A673 (cell line): ENCODE measurements around the gene TSPAN7. TPM values are rescaled to one million over a fixed set of nuclear protein-coding genes. Genes with fewer than 3 reads are reported as not detected.

Source experiments
- BruUV-seq: library from RNA; stranded (reverse); fragments of 400-500 nt; replicated peaks from 2 replicates; lab custom pipeline; 2021; lab: Mats Ljungman, UMichigan
- CTCF ChIA-PET: fragments of 300-600 bp; sonication (Branson Sonifier 250); formaldehyde crosslinking; loops from one replicate; lab custom pipeline; 2022; ENCODE audit warnings: antibody characterized with exemption; lab: Charles Lee
- POLR2A ChIA-PET: fragments of 300-600 bp; sonication (Branson Sonifier 250); formaldehyde crosslinking; loops from one replicate; lab custom pipeline; 2022; ENCODE audit warnings: antibody characterized with exemption; ENCODE audit not compliant: low non-redundant PET; lab: Charles Lee
- DNase-seq: peaks from one replicate; pipeline ENCODE4 v3.0.0-alpha.2; 2015; ENCODE audit warnings: low spot score
- H3K27ac ChIP-seq: fragments of 200-600 bp; sonication (generic); 2 replicates; pipeline ENCODE4 v1.5.1; 2016; ENCODE audit warnings: mixed run types, low read depth, mild to moderate bottlenecking, mixed read lengths, antibody characterized with exemption, low read length; ENCODE audit not compliant: poor library complexity, severe bottlenecking
- H3K27me3 ChIP-seq: fragments of 200-600 bp; sonication (generic); replicated peaks from 2 replicates; pipeline ENCODE4 v1.6.1; 2017; ENCODE audit warnings: mixed run types, low read depth, mild to moderate bottlenecking, mixed read lengths, antibody characterized with exemption, low read length; ENCODE audit not compliant: insufficient read depth, poor library complexity
- H3K36me3 ChIP-seq: fragments of 200-600 bp; sonication (generic); 2 replicates; pipeline ENCODE4 v1.6.1; 2016; ENCODE audit warnings: mixed run types, mild to moderate bottlenecking, mixed read lengths, antibody characterized with exemption, low read length; ENCODE audit not compliant: insufficient read depth, poor library complexity, severe bottlenecking
- H3K4me1 ChIP-seq: fragments of 200-600 bp; sonication (generic); 2 replicates; pipeline ENCODE4 v1.6.1; 2017; ENCODE audit warnings: mixed run types, mild to moderate bottlenecking, mixed read lengths, antibody characterized with exemption, low read length; ENCODE audit not compliant: insufficient read depth, poor library complexity, severe bottlenecking
- H3K4me3 ChIP-seq: fragments of 200-600 bp; sonication (generic); 2 replicates; pipeline ENCODE4 v1.5.1; 2016; ENCODE audit warnings: low read depth, mixed run types, mild to moderate bottlenecking, mixed read lengths, low read length; ENCODE audit not compliant: poor library complexity, severe bottlenecking
- H3K9me3 ChIP-seq: fragments of 200-600 bp; sonication (generic); 2 replicates; pipeline ENCODE4 v1.6.1; 2016; ENCODE audit warnings: mixed run types, low read depth, mild to moderate bottlenecking, mixed read lengths, antibody characterized with exemption, low read length; ENCODE audit not compliant: poor library complexity, severe bottlenecking
- CTCF ChIP-seq: fragments of 300-800, 200-600 bp; sonication (generic); conservative IDR thresholded peaks from 2 replicates; pipeline ENCODE4 v1.5.1; 2017; ENCODE audit warnings: low read depth, mild to moderate bottlenecking, antibody characterized with exemption, low read length, moderate library complexity, mixed read lengths
- EZH2 ChIP-seq: fragments of 200-600 bp; sonication (generic); IDR thresholded peaks from 2 replicates; pipeline ENCODE4 v1.6.1; 2017; ENCODE audit warnings: borderline replicate concordance, low read depth, mild to moderate bottlenecking, mixed read lengths, antibody characterized with exemption, low read length; ENCODE audit not compliant: poor library complexity, severe bottlenecking
- intact Hi-C: fragments of 100-400 bp; cut with micrococcal nuclease; formaldehyde crosslinking; loops from one replicate; pipeline ENCODE4 v1.10.0; 2022; ENCODE audit not compliant: unreplicated experiment
- total RNA-seq: library from RNA; stranded (reverse); gene quantifications from 2 replicates; pipeline ENCODE4 v1.2.3, GENCODE V29; 2021

The TSPAN7 gene
- total RNA-seq, 1 experiment from 2014 or later, result 0.26 TPM

- no TSS peak for BruUV-seq
- POLR2A ChIA-PET, result no interaction called here
- Histone ChIP-seq H3K4me3 (no peak overlapping the region), H3K36me3 (no peaks in the 10 kb centered on the region), H3K27ac (no peak overlapping the region), H3K4me1 (no peaks in the 10 kb centered on the region), H3K27me3 (peaks cover 3% of the 10 kb centered on the region), H3K9me3 (no peaks in the 10 kb centered on the region)
- no peak for DNase-seq
- intact Hi-C loops, result loop anchor here (10.0 kb wide), 1 partner anchor 278 kb away; no protein-coding TSS in a partner anchor
- TF ChIP-seq CTCF (no peak), EZH2 (no peak)
- CTCF ChIA-PET, result no interaction called here
Measured at GRCh38 chrX:38652934-38653442, 91.6 kb downstream of the TSPAN7 start.

- Histone ChIP-seq H3K9me3 (no peaks in the 10 kb centered on the region), H3K4me3 (no peak overlapping the region), H3K27ac (no peak overlapping the region), H3K4me1 (no peaks in the 10 kb centered on the region), H3K36me3 (no peaks in the 10 kb centered on the region), H3K27me3 (peaks cover 3% of the 10 kb centered on the region)
- ChIA-PET CTCF (interaction anchor here (0.6 kb wide), 1 partner anchor 92 kb away, joined by 4 read pairs; no protein-coding TSS in a partner anchor), POLR2A (interaction anchor here (0.7 kb wide), 1 partner anchor 1272 kb away, joined by 3 read pairs; no protein-coding TSS in a partner anchor)
- DNase-seq, result peak; percentile 45
- no peak for TF ChIP-seq EZH2
- TF ChIP-seq CTCF, result peak; percentile 64
- intact Hi-C loops, result loop anchor here (10.0 kb wide), 1 partner anchor 280 kb away; no protein-coding TSS in a partner anchor
- BruUV-seq, result no TSS peak
Measured at GRCh38 chrX:38654302-38654701, 93.0 kb downstream of the TSPAN7 start.

DNA sequence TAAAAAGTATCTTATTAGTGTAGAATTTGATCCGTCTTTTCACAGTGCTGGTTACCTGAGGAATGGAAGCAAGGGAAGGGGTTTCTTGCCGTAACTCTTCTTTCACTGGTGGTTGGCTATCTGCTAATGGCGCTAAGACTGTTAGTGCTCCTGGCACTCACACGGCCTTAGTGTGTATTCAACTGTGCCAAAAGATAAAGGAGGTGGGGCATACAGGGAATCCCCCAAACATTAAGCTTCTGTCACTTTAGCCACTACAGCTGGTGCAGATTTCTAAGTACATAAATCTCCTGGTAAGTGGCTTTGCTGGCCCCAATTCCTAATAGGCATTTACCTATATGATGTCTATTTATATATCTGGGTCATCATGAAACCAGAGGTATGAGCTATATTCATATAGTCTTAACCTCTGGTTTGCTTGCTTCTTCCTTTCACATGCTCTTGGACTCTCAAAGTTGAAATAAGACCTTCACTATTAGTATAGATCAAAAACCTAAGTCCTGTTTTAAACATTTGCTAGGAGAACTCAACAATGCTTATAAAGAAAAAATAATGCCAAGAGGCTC, 95.1 kb downstream of the TSPAN7 start:
- no peaks in the 10 kb centered on the region for H3K36me3 ChIP-seq
- BruUV-seq, result no TSS peak
- H3K9me3 ChIP-seq, result no peaks in the 10 kb centered on the region
- intact Hi-C loops, result loop anchor here (10.0 kb wide), 1 partner anchor 282 kb away; no protein-coding TSS in a partner anchor
- no peaks in the 10 kb centered on the region for H3K4me1 ChIP-seq
- CTCF ChIA-PET, result no interaction called here
- TF ChIP-seq EZH2, result no peak
- TF ChIP-seq CTCF, result no peak
- H3K4me3 ChIP-seq, result no peak overlapping the region
- peaks cover 3% of the 10 kb centered on the region for H3K27me3 ChIP-seq
- DNase-seq, result no peak
- H3K27ac ChIP-seq, result no peak overlapping the region
- POLR2A ChIA-PET, result no interaction called here
